ENCODE data around the gene DLG2.

DNA sequence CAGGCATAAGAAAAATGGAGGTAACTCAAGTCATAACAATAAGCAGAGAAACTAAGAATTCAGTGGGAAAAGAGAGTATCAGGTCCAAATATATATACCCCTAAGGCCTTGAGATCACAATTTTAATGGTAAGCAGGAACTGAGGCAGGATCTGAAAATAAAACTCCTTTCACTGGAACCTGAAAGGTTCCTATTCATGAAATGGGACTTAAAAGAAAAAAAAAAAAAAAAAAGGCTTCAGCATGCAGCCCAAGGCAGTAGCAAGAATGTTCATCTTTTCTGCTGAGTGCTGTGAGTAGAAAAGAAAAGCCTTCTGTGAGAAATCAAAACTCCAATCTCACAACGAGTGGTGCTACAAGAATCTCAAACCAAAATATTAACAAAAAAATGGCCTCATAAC is 75.3 kb downstream of the DLG2 start:
- TF ChIP-seq CTCF (IDR thresholded peaks at IDR 0.05) (no peak), GABPB1 (CRISPR knock-in tag; IDR thresholded peaks at IDR 0.05) (no peak), SMAD3 (CRISPR knock-in tag; IDR thresholded peaks at IDR 0.05; ENCODE audit: borderline replicate concordance) (no peak), ATF1 (CRISPR knock-in tag; IDR thresholded peaks at IDR 0.05) (no peak), ZBTB21 (CRISPR knock-in tag; IDR thresholded peaks at IDR 0.05; ENCODE audit: borderline replicate concordance) (no peak)

Data from WTC11 (cell line).